ENCODE data around the gene SCN8A. TPM values are rescaled to one million over a fixed set of nuclear protein-coding genes. Genes with fewer than 3 reads are reported as not detected.

SCN8A gene
- total and polyA plus RNA-seq, 9 donors = 0.21 to 2.9 (median 1.5) TPM

DNA sequence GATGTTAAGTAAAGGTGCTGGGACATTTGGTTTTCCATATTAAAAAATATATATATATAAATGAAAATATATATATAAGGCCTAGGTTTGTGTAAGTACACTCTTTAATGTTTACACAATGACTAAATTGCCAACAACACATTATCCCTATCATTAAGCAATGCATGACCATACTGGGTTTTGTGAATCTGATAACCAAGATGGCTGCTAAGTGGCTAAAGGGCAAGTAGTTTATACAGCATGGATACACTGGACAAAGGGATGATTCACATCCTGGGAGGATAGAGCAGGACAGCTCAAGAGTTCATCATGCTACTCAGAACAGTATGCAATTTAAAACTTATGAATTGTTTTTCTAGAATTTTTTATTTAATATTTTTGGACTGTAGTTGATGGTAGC is 168.1 kb downstream of the SCN8A start:
- Histone ChIP-seq H3K4me1 (ENCODE audit: insufficient read depth) (no peaks in the 10 kb centered on the region), H3K27ac (no peak overlapping the region), H3K36me3 (no peaks in the 10 kb centered on the region), H3K9me3 (no peaks in the 10 kb centered on the region), H3K27me3 (no peaks in the 10 kb centered on the region), H3K4me3 (no peak overlapping the region)
- no peak for DNase-seq
- TF ChIP-seq, protein P1, sequence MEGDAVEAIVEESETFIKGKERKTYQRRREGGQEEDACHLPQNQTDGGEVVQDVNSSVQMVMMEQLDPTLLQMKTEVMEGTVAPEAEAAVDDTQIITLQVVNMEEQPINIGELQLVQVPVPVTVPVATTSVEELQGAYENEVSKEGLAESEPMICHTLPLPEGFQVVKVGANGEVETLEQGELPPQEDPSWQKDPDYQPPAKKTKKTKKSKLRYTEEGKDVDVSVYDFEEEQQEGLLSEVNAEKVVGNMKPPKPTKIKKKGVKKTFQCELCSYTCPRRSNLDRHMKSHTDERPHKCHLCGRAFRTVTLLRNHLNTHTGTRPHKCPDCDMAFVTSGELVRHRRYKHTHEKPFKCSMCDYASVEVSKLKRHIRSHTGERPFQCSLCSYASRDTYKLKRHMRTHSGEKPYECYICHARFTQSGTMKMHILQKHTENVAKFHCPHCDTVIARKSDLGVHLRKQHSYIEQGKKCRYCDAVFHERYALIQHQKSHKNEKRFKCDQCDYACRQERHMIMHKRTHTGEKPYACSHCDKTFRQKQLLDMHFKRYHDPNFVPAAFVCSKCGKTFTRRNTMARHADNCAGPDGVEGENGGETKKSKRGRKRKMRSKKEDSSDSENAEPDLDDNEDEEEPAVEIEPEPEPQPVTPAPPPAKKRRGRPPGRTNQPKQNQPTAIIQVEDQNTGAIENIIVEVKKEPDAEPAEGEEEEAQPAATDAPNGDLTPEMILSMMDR (IDR thresholded peaks at IDR 0.05) = no peak
- intact Hi-C loops (cut with DNase I) = no loop called here

DNA sequence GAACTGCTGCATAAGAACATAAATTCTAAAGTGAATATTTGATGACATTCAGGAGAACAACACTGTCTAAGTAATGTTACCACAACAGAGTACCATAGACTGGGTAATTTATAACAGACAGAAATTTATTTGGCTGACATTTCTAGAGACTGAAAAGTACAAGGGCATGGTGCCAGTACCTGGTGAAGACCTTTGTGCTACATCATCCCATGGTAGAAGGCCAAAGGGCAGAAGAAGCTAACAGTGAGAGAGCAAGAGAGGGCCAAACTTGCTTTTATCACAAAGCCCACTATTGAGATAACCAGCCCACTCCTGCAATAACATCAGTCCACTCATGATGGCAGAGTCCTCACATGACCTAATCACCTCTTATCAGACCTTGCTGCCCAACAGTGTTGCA is 168.7 kb downstream of the SCN8A start:
- intact Hi-C loops (cut with DNase I) = no loop called here
- Histone ChIP-seq H3K27ac (no peak overlapping the region), H3K9me3 (no peaks in the 10 kb centered on the region), H3K4me3 (no peak overlapping the region), H3K4me1 (ENCODE audit: insufficient read depth) (no peaks in the 10 kb centered on the region), H3K36me3 (no peaks in the 10 kb centered on the region), H3K27me3 (no peaks in the 10 kb centered on the region)
- DNase-seq = no peak
- TF ChIP-seq POLR2A (IDR thresholded peaks at IDR 0.05) (no peak), EP300 (IDR thresholded peaks at IDR 0.05) (no peak)
- TF ChIP-seq, protein P1 (IDR thresholded peaks at IDR 0.05) = no peak

DNA sequence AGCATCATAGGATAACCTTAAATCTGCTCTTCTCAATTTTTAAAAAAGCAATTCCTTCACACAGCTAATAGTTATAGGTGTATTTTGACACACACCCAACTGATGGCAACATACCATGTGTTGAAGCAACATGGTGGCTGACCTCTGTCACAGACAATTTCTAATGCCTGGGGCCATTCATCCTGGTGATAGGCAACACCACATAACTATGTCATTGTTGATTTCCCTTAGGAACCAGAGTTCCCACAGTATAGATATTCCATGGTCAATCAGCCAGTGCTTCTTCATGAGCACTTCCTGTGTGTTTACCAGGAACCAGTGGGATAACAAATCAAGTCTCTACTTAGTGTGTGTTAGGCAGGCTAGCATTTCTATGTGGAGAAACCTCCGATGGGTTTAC is 169.2 kb downstream of the SCN8A start:
- Histone ChIP-seq H3K27ac (no peak overlapping the region), H3K4me3 (no peak overlapping the region), H3K36me3 (no peaks in the 10 kb centered on the region), H3K9me3 (no peaks in the 10 kb centered on the region), H3K4me1 (ENCODE audit: insufficient read depth) (no peaks in the 10 kb centered on the region), H3K27me3 (no peaks in the 10 kb centered on the region)
- no peak for TF ChIP-seq EP300 (IDR thresholded peaks at IDR 0.05)
- TF ChIP-seq, protein P1 (IDR thresholded peaks at IDR 0.05) = no peak
- WGBS, 3 donors = 91 to 100% (median 95%) methylated on average over 1 of the region's 1 CpG
- no peak for DNase-seq
- intact Hi-C loops (cut with DNase I) = no loop called here

DNA sequence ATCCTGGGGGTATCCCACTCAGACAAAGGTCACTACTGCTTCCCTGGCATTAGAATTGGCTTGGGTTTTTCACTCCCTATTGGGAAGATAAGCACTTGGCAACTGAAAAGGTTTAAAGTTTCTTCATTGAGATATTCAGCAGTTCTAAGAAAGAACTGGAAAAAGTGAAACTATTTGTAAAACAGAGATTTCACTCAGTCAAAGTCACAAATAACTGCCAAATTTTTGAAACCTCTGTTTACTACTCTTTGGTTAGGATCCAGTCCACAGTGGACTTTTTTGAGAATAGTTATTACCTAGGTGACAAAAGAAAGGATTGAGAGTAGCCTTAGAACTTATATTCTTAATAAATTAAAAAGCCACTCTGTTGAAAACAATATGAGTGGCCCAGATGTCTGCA is 172.7 kb downstream of the SCN8A start:
- Histone ChIP-seq H3K9me3 (no peaks in the 10 kb centered on the region), H3K27ac (no peak overlapping the region)
- intact Hi-C loops (cut with DNase I) = no loop called here

More for the DNA sequence above, 172.7 kb downstream of the SCN8A start:
- H3K27me3 ChIP-seq = no peaks in the 10 kb centered on the region
- H3K4me1 ChIP-seq (ENCODE audit: insufficient read depth) = no peaks in the 10 kb centered on the region
- TF ChIP-seq EP300 (IDR thresholded peaks at IDR 0.05) (no peak), POLR2A (IDR thresholded peaks at IDR 0.05) (no peak)
- TF ChIP-seq, protein P1 (IDR thresholded peaks at IDR 0.05) = no peak
- H3K36me3 ChIP-seq = no peaks in the 10 kb centered on the region
- DNase-seq = no peak
- H3K4me3 ChIP-seq = no peak overlapping the region

All from ovary (tissue), 9 donors.